Vagina (tissue), 2 donors: ENCODE measurements around the gene ASB3. TPM values are rescaled to one million over a fixed set of nuclear protein-coding genes. Genes with fewer than 3 reads are reported as not detected.
"Not testable (repeated sequence)": the region's sequence is repeated elsewhere in the genome, so short reads cannot be mapped to it uniquely, and the experiment has no call there.

Experiments
- DNase-seq, 2 donors: peaks; one replicate each; pipeline ENCODE4 v3.0.0-alpha.2; 2017; ENCODE audit errors: extremely low spot score in 2 of 2
- H3K27ac ChIP-seq: fragments of 200-600 bp; sonication (generic); one replicate; pipeline ENCODE4 v1.5.1; 2019
- H3K27me3 ChIP-seq: fragments of 200-600 bp; sonication (generic); one replicate; pipeline ENCODE4 v1.5.1; 2019
- H3K36me3 ChIP-seq, 2 donors: fragments of 200-600 bp; sonication (generic); one replicate each; pipeline ENCODE4 v1.5.1; 2017 to 2019
- H3K4me1 ChIP-seq: fragments of 200-600 bp; sonication (generic); one replicate; pipeline ENCODE4 v1.5.1; 2019
- H3K4me3 ChIP-seq, 2 donors: fragments of 200-600 bp; sonication (generic); 1 replicate in 1 of 2; 2 replicates in 1 of 2; pipeline ENCODE4 v1.5.1; 2016 to 2019
- H3K9me3 ChIP-seq: fragments of 200-600 bp; sonication (generic); one replicate; pipeline ENCODE4 v1.5.1; 2019
- CTCF ChIP-seq, 3 experiments: fragments of 450-650 bp in 2 of 3; fragments of 200-600 bp in 1 of 3; sonication (generic) in 1 of 3; IDR thresholded peaks; one replicate each; pipeline ENCODE4 v1.5.1; 2017 to 2019; ENCODE audit warnings: antibody characterized with exemption in 3 of 3, mild to moderate bottlenecking in 2 of 3, moderate library complexity in 2 of 3
- POLR2A ChIP-seq, 2 donors: fragments of 450-650 bp; IDR thresholded peaks; one replicate each; pipeline ENCODE4 v1.6.1; 2017; ENCODE audit warnings: antibody characterized with exemption in 2 of 2, mild to moderate bottlenecking in 2 of 2, moderate library complexity in 2 of 2
- POLR2AphosphoS5 ChIP-seq, 2 donors: sonication (generic); formaldehyde crosslinking; IDR thresholded peaks; one replicate each; pipeline ENCODE4 v1.9.0; 2017; ENCODE audit warnings: antibody characterized with exemption in 2 of 2, mild to moderate bottlenecking in 2 of 2, low read depth in 1 of 2; ENCODE audit not compliant: insufficient read depth in 1 of 2
- intact Hi-C: fragments of 100-400 bp; cut with DNase I; formaldehyde crosslinking; loops from one replicate; pipeline ENCODE4 v1.15.1; 2023
- total RNA-seq: library from RNA; depleted of rRNA; stranded (reverse); fragments of >200 nt; gene quantifications from one replicate; pipeline ENCODE4 v1.2.3, GENCODE V29; 2016

The ASB3 gene
- total RNA-seq, 1 donor from 2014 or later, result 13.5 TPM

- Histone ChIP-seq H3K36me3 (peaks cover 0 to 4% of the 10 kb centered on the region in 2 donors), H3K4me3 (no peak overlapping the region), H3K4me1 (peaks cover 17% of the 10 kb centered on the region), H3K9me3 (no peaks in the 10 kb centered on the region), H3K27ac (peak overlapping the region; percentile 12), H3K27me3 (no peaks in the 10 kb centered on the region)
- intact Hi-C loops, result no loop called here
- no peak for DNase-seq
- TF ChIP-seq POLR2AphosphoS5 (IDR thresholded peaks at IDR 0.05; ENCODE audit: insufficient read depth in 1 of 2, low read depth in 1 of 2) (no peak), CTCF (IDR thresholded peaks at IDR 0.05) (no peak), POLR2A (IDR thresholded peaks at IDR 0.05) (no peak)
Measured at GRCh38 chr2:53826587-53827397, 40.0 kb upstream of the ASB3 start.

- H3K4me1 ChIP-seq, result peaks cover 17% of the 10 kb centered on the region
- TF ChIP-seq POLR2A (IDR thresholded peaks at IDR 0.05), result no peak
- TF ChIP-seq POLR2AphosphoS5 (IDR thresholded peaks at IDR 0.05; ENCODE audit: insufficient read depth in 1 of 2, low read depth in 1 of 2), result no peak
- no peak for TF ChIP-seq CTCF (IDR thresholded peaks at IDR 0.05)
- H3K9me3 ChIP-seq, result no peaks in the 10 kb centered on the region
- H3K27me3 ChIP-seq, result no peaks in the 10 kb centered on the region
- peak overlapping the region; percentile 12 for H3K27ac ChIP-seq
- intact Hi-C loops, result no loop called here
- no peaks in the 10 kb centered on the region for H3K36me3 ChIP-seq
- no peak overlapping the region for H3K4me3 ChIP-seq
- no peak for DNase-seq
Measured at GRCh38 chr2:53826030-53826410, 39.3 kb upstream of the ASB3 start.

- H3K27ac ChIP-seq, DNase-seq, H3K36me3 ChIP-seq, H3K27me3 ChIP-seq, H3K4me3 ChIP-seq, intact Hi-C loops, H3K9me3 ChIP-seq: not testable (repeated sequence)
- peaks cover 17% of the 10 kb centered on the region for H3K4me1 ChIP-seq
Measured at GRCh38 chr2:53823639-53824038, 36.9 kb upstream of the ASB3 start.

GRCh38 chr2:53821810-53822209 is 35.1 kb upstream of the ASB3 start:
- no peak for DNase-seq
- peaks cover 0 to 6% of the 10 kb centered on the region in 2 donors for H3K36me3 ChIP-seq
- intact Hi-C loops, result no loop called here
- no peaks in the 10 kb centered on the region for H3K9me3 ChIP-seq
- H3K4me1 ChIP-seq, result peaks cover 8% of the 10 kb centered on the region
- H3K27me3 ChIP-seq, result no peaks in the 10 kb centered on the region
- H3K4me3 ChIP-seq, result no peak overlapping the region
- no peak overlapping the region for H3K27ac ChIP-seq
- no peak for TF ChIP-seq POLR2A (IDR thresholded peaks at IDR 0.05)
- TF ChIP-seq CTCF (IDR thresholded peaks at IDR 0.05), result no peak
- no peak for TF ChIP-seq POLR2AphosphoS5 (IDR thresholded peaks at IDR 0.05; ENCODE audit: insufficient read depth in 1 of 2, low read depth in 1 of 2)

GRCh38 chr2:53820711-53821110 is 34.0 kb upstream of the ASB3 start:
- Histone ChIP-seq H3K27ac (no peak overlapping the region), H3K27me3 (no peaks in the 10 kb centered on the region), H3K4me1 (no peaks in the 10 kb centered on the region), H3K36me3 (peaks cover 0 to 12% of the 10 kb centered on the region in 2 donors), H3K4me3 (no peak overlapping the region), H3K9me3 (no peaks in the 10 kb centered on the region)
- intact Hi-C loops, result no loop called here
- DNase-seq, result no peak
- TF ChIP-seq CTCF (IDR thresholded peaks at IDR 0.05) (no peak), POLR2A (IDR thresholded peaks at IDR 0.05) (no peak), POLR2AphosphoS5 (IDR thresholded peaks at IDR 0.05; ENCODE audit: insufficient read depth in 1 of 2, low read depth in 1 of 2) (no peak)
